ENCODE data around the gene ADAMTS1.

DNA sequence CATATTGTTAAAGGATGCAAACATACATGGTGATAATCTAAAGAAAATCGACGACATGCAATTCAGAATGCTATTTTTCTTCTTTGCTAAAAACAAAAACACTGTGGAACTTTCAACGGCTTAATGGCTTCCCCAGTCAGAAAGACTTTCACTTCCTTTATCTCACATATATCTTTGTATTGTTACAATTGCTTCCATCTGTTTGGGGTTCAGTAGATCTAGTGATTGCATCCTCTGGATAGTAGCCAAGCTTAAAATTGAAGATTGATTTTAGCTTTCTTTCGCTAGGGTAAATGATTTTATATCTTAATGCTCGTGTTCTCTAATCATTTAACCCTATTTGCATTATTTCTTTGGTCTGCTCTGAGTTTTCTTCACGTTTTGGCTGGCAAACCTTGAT lies 31.8 kb upstream of the ADAMTS1 start:
- no peak for TF ChIP-seq CTCF (IDR thresholded peaks at IDR 0.05; ENCODE audit: insufficient read depth, low read length, poor library complexity, severe bottlenecking)
- no peak for TF ChIP-seq EZH2phosphoT487 (conservative IDR thresholded peaks at IDR 0.05; ENCODE audit: low read length)

Data from SU-DHL-6 (cell line).